DND-41 (cell line): ENCODE measurements around the gene WWC1.

Source experiments
- CTCF ChIP-seq: IDR thresholded peaks from 2 replicates; pipeline ENCODE4 v1.5.1; 2012; ENCODE audit warnings: borderline replicate concordance, low read length, moderate library complexity, mild to moderate bottlenecking; ENCODE audit not compliant: poor library complexity, severe bottlenecking; ENCODE audit errors: extremely low read depth
- EZH2 ChIP-seq: IDR thresholded peaks from 3 replicates; pipeline ENCODE4 v1.6.1; 2012; ENCODE audit warnings: borderline replicate concordance, low read depth, mild to moderate bottlenecking, moderate library complexity, low read length, inconsistent platforms; ENCODE audit not compliant: severe bottlenecking

- TF ChIP-seq CTCF (no peak), EZH2 (no peak)
These were observed 185.6 kb downstream of the WWC1 start for GRCh38 chr5:168477060-168477459.
